ENCODE measurements around the gene WDR7. TPM values are rescaled to one million over a fixed set of nuclear protein-coding genes. Genes with fewer than 3 reads are reported as not detected.

The WDR7 gene
- total RNA-seq, 1 donor from 2014 or later = 67.3 TPM

- Histone ChIP-seq H3K36me3 (ENCODE audit: control insufficient read depth in 3 of 3, insufficient read depth in 3 of 3, low read length in 3 of 3) (no peaks in the 10 kb centered on the region), H3K27me3 (ENCODE audit: control insufficient read depth in 3 of 3, insufficient read depth in 3 of 3, low read length in 3 of 3) (no peaks in the 10 kb centered on the region), H3K27ac (ENCODE audit: low read depth, low read length) (no peak overlapping the region), H3K9me3 (ENCODE audit: control insufficient read depth in 3 of 3, low read length in 3 of 3) (no peaks in the 10 kb centered on the region), H3K4me3 (ENCODE audit: low read length in 3 of 3) (no peak overlapping the region), H3K4me1 (ENCODE audit: control insufficient read depth in 3 of 3, insufficient read depth in 3 of 3, low read length in 3 of 3) (no peaks in the 10 kb centered on the region), H3K9ac (ENCODE audit: low read depth in 1 of 3, low read length in 3 of 3) (no peak overlapping the region)
These were observed 304.3 kb downstream of the WDR7 start for GRCh38 chr18:56955490-56955889.

- Histone ChIP-seq H3K27ac (ENCODE audit: low read depth, low read length) (no peak overlapping the region), H3K4me3 (ENCODE audit: low read length in 3 of 3) (no peak overlapping the region), H3K9me3 (ENCODE audit: control insufficient read depth in 3 of 3, low read length in 3 of 3) (no peaks in the 10 kb centered on the region), H3K4me1 (ENCODE audit: control insufficient read depth in 3 of 3, insufficient read depth in 3 of 3, low read length in 3 of 3) (no peaks in the 10 kb centered on the region), H3K36me3 (ENCODE audit: control insufficient read depth in 3 of 3, insufficient read depth in 3 of 3, low read length in 3 of 3) (peaks cover 0 to 5% (median 0%) of the 10 kb centered on the region in 3 donors), H3K27me3 (ENCODE audit: control insufficient read depth in 3 of 3, insufficient read depth in 3 of 3, low read length in 3 of 3) (no peaks in the 10 kb centered on the region), H3K9ac (ENCODE audit: low read depth in 1 of 3, low read length in 3 of 3) (no peak overlapping the region)
These were observed 308.0 kb downstream of the WDR7 start for GRCh38 chr18:56959120-56959519.

GRCh38 chr18:56962322-56962721, 311.2 kb downstream of the WDR7 start:
- no peaks in the 10 kb centered on the region for H3K4me1 ChIP-seq (ENCODE audit: control insufficient read depth in 3 of 3, insufficient read depth in 3 of 3, low read length in 3 of 3)
- peaks cover 0 to 5% (median 0%) of the 10 kb centered on the region in 3 donors for H3K36me3 ChIP-seq (ENCODE audit: control insufficient read depth in 3 of 3, insufficient read depth in 3 of 3, low read length in 3 of 3)
- no peak overlapping the region for H3K27ac ChIP-seq (ENCODE audit: low read depth, low read length)
- no peak overlapping the region for H3K4me3 ChIP-seq (ENCODE audit: low read length in 3 of 3)
- no peaks in the 10 kb centered on the region for H3K27me3 ChIP-seq (ENCODE audit: control insufficient read depth in 3 of 3, insufficient read depth in 3 of 3, low read length in 3 of 3)
- no peaks in the 10 kb centered on the region for H3K9me3 ChIP-seq (ENCODE audit: control insufficient read depth in 3 of 3, low read length in 3 of 3)
- H3K9ac ChIP-seq (ENCODE audit: low read depth in 1 of 3, low read length in 3 of 3) = no peak overlapping the region

GRCh38 chr18:56967035-56967434, 315.9 kb downstream of the WDR7 start:
- Histone ChIP-seq H3K4me3 (ENCODE audit: low read length in 3 of 3) (no peak overlapping the region), H3K27ac (ENCODE audit: low read depth, low read length) (no peak overlapping the region), H3K9me3 (ENCODE audit: control insufficient read depth in 3 of 3, low read length in 3 of 3) (no peaks in the 10 kb centered on the region), H3K36me3 (ENCODE audit: control insufficient read depth in 3 of 3, insufficient read depth in 3 of 3, low read length in 3 of 3) (peaks cover 0 to 5% (median 0%) of the 10 kb centered on the region in 3 donors), H3K4me1 (ENCODE audit: control insufficient read depth in 3 of 3, insufficient read depth in 3 of 3, low read length in 3 of 3) (no peaks in the 10 kb centered on the region), H3K27me3 (ENCODE audit: control insufficient read depth in 3 of 3, insufficient read depth in 3 of 3, low read length in 3 of 3) (no peaks in the 10 kb centered on the region), H3K9ac (ENCODE audit: low read depth in 1 of 3, low read length in 3 of 3) (no peak overlapping the region)

GRCh38 chr18:56973487-56973886, 322.3 kb downstream of the WDR7 start:
- Histone ChIP-seq H3K4me3 (ENCODE audit: low read length in 3 of 3) (no peak overlapping the region), H3K9me3 (ENCODE audit: control insufficient read depth in 3 of 3, low read length in 3 of 3) (no peaks in the 10 kb centered on the region), H3K9ac (ENCODE audit: low read depth in 1 of 3, low read length in 3 of 3) (no peak overlapping the region), H3K27ac (ENCODE audit: low read depth, low read length) (no peak overlapping the region), H3K4me1 (ENCODE audit: control insufficient read depth in 3 of 3, insufficient read depth in 3 of 3, low read length in 3 of 3) (no peaks in the 10 kb centered on the region), H3K27me3 (ENCODE audit: control insufficient read depth in 3 of 3, insufficient read depth in 3 of 3, low read length in 3 of 3) (no peaks in the 10 kb centered on the region), H3K36me3 (ENCODE audit: control insufficient read depth in 3 of 3, insufficient read depth in 3 of 3, low read length in 3 of 3) (peaks cover 0 to 4% (median 0%) of the 10 kb centered on the region in 3 donors)

GRCh38 chr18:56974141-56974540, 323.0 kb downstream of the WDR7 start:
- Histone ChIP-seq H3K4me3 (ENCODE audit: low read length in 3 of 3) (no peak overlapping the region), H3K4me1 (ENCODE audit: control insufficient read depth in 3 of 3, insufficient read depth in 3 of 3, low read length in 3 of 3) (no peaks in the 10 kb centered on the region), H3K27me3 (ENCODE audit: control insufficient read depth in 3 of 3, insufficient read depth in 3 of 3, low read length in 3 of 3) (no peaks in the 10 kb centered on the region), H3K9ac (ENCODE audit: low read depth in 1 of 3, low read length in 3 of 3) (no peak overlapping the region), H3K9me3 (ENCODE audit: control insufficient read depth in 3 of 3, low read length in 3 of 3) (no peaks in the 10 kb centered on the region), H3K36me3 (ENCODE audit: control insufficient read depth in 3 of 3, insufficient read depth in 3 of 3, low read length in 3 of 3) (peaks cover 0 to 4% (median 0%) of the 10 kb centered on the region in 3 donors), H3K27ac (ENCODE audit: low read depth, low read length) (no peak overlapping the region)

- no peak overlapping the region for H3K9ac ChIP-seq (ENCODE audit: low read depth in 1 of 3, low read length in 3 of 3)
- H3K36me3 ChIP-seq (ENCODE audit: control insufficient read depth in 3 of 3, insufficient read depth in 3 of 3, low read length in 3 of 3) = peaks cover 0 to 4% (median 0%) of the 10 kb centered on the region in 3 donors
- no peak overlapping the region for H3K4me3 ChIP-seq (ENCODE audit: low read length in 3 of 3)
- no peaks in the 10 kb centered on the region for H3K9me3 ChIP-seq (ENCODE audit: control insufficient read depth in 3 of 3, low read length in 3 of 3)
- no peak overlapping the region for H3K27ac ChIP-seq (ENCODE audit: low read depth, low read length)
- H3K4me1 ChIP-seq (ENCODE audit: control insufficient read depth in 3 of 3, insufficient read depth in 3 of 3, low read length in 3 of 3) = no peaks in the 10 kb centered on the region
- H3K27me3 ChIP-seq (ENCODE audit: control insufficient read depth in 3 of 3, insufficient read depth in 3 of 3, low read length in 3 of 3) = no peaks in the 10 kb centered on the region
These were observed 324.1 kb downstream of the WDR7 start for GRCh38 chr18:56975276-56975675.

- H3K36me3 ChIP-seq (ENCODE audit: control insufficient read depth in 3 of 3, insufficient read depth in 3 of 3, low read length in 3 of 3) = peaks cover 0 to 4% (median 0%) of the 10 kb centered on the region in 3 donors
- H3K9me3 ChIP-seq (ENCODE audit: control insufficient read depth in 3 of 3, low read length in 3 of 3) = no peaks in the 10 kb centered on the region
These were observed 326.1 kb downstream of the WDR7 start for GRCh38 chr18:56977309-56977708.

GRCh38 chr18:56977771-56978170, 326.6 kb downstream of the WDR7 start:
- Histone ChIP-seq H3K4me1 (ENCODE audit: control insufficient read depth in 3 of 3, insufficient read depth in 3 of 3, low read length in 3 of 3) (no peaks in the 10 kb centered on the region), H3K9ac (ENCODE audit: low read depth in 1 of 3, low read length in 3 of 3) (no peak overlapping the region), H3K27me3 (ENCODE audit: control insufficient read depth in 3 of 3, insufficient read depth in 3 of 3, low read length in 3 of 3) (no peaks in the 10 kb centered on the region), H3K27ac (ENCODE audit: low read depth, low read length) (no peak overlapping the region), H3K4me3 (ENCODE audit: low read length in 3 of 3) (no peak overlapping the region), H3K9me3 (ENCODE audit: control insufficient read depth in 3 of 3, low read length in 3 of 3) (no peaks in the 10 kb centered on the region), H3K36me3 (ENCODE audit: control insufficient read depth in 3 of 3, insufficient read depth in 3 of 3, low read length in 3 of 3) (peaks cover 0 to 4% (median 0%) of the 10 kb centered on the region in 3 donors)

More at GRCh38 chr18:56977309-56977708, 326.1 kb downstream of the WDR7 start:
- no peaks in the 10 kb centered on the region for H3K27me3 ChIP-seq (ENCODE audit: control insufficient read depth in 3 of 3, insufficient read depth in 3 of 3, low read length in 3 of 3)
- H3K9ac ChIP-seq (ENCODE audit: low read depth in 1 of 3, low read length in 3 of 3) = no peak overlapping the region
- H3K27ac ChIP-seq (ENCODE audit: low read depth, low read length) = no peak overlapping the region
- H3K4me1 ChIP-seq (ENCODE audit: control insufficient read depth in 3 of 3, insufficient read depth in 3 of 3, low read length in 3 of 3) = no peaks in the 10 kb centered on the region
- no peak overlapping the region for H3K4me3 ChIP-seq (ENCODE audit: low read length in 3 of 3)

GRCh38 chr18:56980151-56980550, 329.0 kb downstream of the WDR7 start:
- H3K4me3 ChIP-seq (ENCODE audit: low read length in 3 of 3) = no peak overlapping the region
- no peaks in the 10 kb centered on the region for H3K9me3 ChIP-seq (ENCODE audit: control insufficient read depth in 3 of 3, low read length in 3 of 3)
- H3K9ac ChIP-seq (ENCODE audit: low read depth in 1 of 3, low read length in 3 of 3) = no peak overlapping the region
- H3K36me3 ChIP-seq (ENCODE audit: control insufficient read depth in 3 of 3, insufficient read depth in 3 of 3, low read length in 3 of 3) = no peaks in the 10 kb centered on the region
- no peaks in the 10 kb centered on the region for H3K4me1 ChIP-seq (ENCODE audit: control insufficient read depth in 3 of 3, insufficient read depth in 3 of 3, low read length in 3 of 3)
- no peak overlapping the region for H3K27ac ChIP-seq (ENCODE audit: low read depth, low read length)
- no peaks in the 10 kb centered on the region for H3K27me3 ChIP-seq (ENCODE audit: control insufficient read depth in 3 of 3, insufficient read depth in 3 of 3, low read length in 3 of 3)

- no peaks in the 10 kb centered on the region for H3K27me3 ChIP-seq (ENCODE audit: control insufficient read depth in 3 of 3, insufficient read depth in 3 of 3, low read length in 3 of 3)
- no peak overlapping the region for H3K9ac ChIP-seq (ENCODE audit: low read depth in 1 of 3, low read length in 3 of 3)
- no peak overlapping the region for H3K27ac ChIP-seq (ENCODE audit: low read depth, low read length)
- no peaks in the 10 kb centered on the region for H3K36me3 ChIP-seq (ENCODE audit: control insufficient read depth in 3 of 3, insufficient read depth in 3 of 3, low read length in 3 of 3)
- H3K9me3 ChIP-seq (ENCODE audit: control insufficient read depth in 3 of 3, low read length in 3 of 3) = no peaks in the 10 kb centered on the region
- no peaks in the 10 kb centered on the region for H3K4me1 ChIP-seq (ENCODE audit: control insufficient read depth in 3 of 3, insufficient read depth in 3 of 3, low read length in 3 of 3)
- H3K4me3 ChIP-seq (ENCODE audit: low read length in 3 of 3) = no peak overlapping the region
These were observed 331.6 kb downstream of the WDR7 start for GRCh38 chr18:56982766-56983165.
